ENCODE data around the gene PRX.
A peak's percentile ranks its signal among the peaks of the same experiment; 100 is the strongest.
"Not testable (repeated sequence)": the region's sequence is repeated elsewhere in the genome, so short reads cannot be mapped to it uniquely, and the experiment has no call there.

Gene PRX

DNA sequence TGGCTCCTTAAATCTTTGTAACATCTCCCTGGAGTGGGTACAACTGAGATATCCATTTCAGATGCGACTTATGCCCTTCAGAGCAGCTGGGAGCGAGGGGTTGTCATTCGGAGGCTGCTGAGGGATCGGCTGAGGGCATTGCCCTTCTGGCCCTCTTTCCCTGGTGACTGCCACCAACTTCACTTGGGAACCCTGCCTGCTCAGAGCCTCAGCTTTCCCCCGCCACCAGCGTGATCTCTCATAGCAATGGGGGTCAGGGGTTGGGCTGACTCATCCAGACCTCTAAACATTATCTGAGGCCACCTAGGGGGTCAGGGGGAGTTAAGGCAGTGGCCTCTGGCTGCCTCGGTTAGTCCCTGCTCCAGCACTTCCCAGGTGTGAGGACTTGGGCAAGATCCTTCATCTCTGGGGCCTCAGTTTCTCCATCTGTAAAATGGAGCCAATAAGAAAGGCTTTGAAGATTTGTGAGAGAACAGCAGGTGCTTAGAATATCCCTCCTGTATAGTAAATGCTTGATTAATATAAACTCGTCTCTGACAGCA is 1.1 kb downstream of the PRX start:
- DNase-seq: no peak

DNA sequence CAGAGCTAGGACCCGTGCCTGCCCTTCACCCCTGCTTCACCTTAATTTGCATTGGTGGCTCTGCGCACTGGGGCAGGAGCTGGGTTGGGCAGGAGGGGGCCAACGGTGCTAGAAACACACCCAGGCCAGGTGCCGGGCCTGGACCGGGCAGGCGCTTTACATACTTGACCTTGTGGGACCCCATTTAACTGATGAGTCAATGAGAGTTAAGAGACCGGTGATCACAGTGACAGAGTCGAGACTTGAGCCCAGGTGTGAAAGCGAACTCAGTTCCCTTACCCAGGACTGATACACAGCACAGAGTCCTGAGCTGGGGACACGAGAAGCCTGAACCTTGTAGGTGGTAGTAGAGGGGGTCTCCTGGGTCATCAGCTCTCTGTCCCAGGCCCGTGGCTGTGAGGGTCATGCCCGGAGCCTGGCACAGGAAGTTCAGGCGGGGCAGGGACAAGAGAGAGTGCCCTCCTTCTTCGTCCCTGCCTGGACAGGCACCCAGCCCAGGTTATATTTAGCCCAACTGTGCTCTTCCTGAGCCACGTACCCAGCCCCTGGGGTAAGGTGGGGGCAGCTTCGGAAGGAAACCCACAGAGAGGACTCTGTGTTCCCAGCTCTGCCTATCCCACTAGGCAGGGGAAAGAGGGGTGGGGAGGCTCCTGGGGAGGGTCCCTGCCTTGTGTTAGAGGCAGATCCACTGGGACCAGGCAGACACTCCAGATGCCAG is 1.9 kb downstream of the PRX start:
- no peak for DNase-seq

DNA sequence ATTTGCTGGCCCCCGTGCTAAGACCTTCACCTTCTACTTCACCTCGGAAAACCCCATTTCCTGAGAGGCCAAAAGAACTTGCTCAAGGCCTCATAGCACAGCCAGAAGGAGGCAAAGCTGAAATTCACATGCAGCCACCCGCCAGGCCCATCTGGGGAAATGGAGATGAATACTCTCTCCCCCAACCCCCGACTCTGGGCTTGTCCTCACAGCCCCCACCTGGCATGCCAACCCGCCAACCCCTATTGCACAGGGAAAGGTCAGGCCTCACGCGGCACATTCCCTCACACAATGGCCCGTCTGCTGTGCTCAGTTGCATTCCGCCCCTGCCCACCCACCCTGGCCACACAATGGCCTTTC is 3.2 kb downstream of the PRX start:
- no peak for DNase-seq

DNA sequence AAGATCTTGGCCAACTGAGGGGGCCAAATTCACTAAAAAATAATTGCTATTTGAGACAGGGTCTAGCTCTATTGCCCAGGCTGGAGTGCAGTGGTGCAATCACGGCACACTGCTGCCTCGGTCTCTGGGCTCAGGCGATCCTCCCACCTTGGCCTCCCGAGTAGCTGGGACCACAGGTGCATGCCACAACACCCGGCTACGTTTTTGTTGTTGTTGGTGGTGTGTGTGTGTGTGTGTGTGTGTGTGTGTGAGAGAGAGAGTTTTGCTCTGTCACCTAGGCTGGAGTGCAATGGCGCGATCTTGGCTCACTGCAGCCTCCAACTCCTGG is 4.6 kb downstream of the PRX start:
- DNase-seq: not testable (repeated sequence)

DNA sequence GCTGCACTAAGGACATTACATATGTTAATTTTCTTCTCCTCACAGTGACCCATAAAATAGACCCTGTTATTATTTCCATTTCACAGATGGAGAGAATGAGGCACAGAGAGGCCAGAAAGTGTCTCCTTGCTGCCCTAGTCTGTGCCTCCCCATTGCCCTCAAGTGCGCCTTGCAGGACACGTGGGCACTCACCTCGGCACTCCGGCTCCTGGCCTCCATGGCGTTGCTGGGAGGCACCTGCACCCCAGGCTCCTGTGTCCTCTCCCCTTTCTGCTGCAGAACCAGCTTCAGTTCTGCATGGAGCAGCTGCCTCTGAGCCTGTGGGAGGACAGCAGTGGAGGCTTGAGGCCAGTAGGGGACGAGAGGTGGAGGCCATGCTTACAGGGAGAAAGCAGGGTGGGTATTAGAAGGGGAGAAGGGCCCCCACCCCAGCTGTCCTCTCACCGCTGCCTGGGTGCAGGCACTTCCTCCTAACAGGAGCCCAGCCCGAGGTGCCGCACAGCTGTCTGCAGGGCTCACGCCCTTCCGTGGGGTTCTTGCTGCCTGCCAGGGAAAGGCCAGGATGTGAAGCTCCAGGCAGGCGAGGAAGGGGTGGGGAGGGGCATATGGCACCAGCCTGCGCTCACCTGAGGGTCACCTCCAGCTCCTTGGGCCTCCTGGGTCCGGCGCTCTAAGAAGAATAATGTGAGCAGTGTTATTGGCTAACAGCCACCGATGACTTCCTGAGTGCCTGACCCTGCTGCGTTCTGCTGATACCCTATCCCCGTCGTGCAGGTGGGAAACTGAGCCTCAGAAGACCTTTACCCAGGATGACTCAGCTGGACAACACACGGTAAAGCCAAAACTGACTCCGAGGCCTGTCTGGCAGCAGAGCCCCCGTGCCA is 5.2 kb downstream of the PRX start:
- DNase-seq: no peak

DNA sequence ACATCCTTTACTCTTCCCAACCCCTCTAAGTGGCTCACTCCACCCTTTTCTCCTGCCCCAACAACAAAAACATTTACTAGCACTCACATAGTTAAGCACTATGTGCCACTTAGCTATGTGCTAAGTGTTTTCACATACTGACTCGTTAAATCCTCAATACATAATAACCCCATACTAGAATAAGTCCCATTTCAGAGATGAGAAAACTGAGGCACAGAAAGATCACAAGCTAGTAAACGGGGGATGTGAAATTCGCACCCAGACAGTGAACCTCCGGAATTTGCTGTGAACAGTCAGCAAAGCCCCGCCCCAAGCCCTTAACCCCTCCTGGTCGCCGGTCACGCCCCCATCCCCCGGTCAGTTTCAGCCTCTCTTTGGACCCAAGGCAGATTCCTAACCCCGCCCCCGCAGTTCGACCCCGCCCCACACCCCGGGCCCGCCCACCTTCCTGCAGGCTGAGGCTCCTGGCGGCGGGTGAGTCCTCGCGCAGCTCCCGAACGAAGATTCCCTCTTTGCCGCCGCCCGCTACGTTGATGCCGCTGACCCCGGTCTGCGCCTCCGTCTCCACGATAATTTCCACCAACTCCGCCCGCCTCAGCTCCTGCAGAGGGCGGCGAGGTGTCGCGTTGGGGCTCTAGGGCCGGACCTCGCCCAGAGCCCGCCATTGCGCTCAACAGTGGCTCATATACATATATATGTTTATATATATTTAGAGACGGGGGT is 9.8 kb downstream of the PRX start:
- DNase-seq: peak; percentile 86

DNA sequence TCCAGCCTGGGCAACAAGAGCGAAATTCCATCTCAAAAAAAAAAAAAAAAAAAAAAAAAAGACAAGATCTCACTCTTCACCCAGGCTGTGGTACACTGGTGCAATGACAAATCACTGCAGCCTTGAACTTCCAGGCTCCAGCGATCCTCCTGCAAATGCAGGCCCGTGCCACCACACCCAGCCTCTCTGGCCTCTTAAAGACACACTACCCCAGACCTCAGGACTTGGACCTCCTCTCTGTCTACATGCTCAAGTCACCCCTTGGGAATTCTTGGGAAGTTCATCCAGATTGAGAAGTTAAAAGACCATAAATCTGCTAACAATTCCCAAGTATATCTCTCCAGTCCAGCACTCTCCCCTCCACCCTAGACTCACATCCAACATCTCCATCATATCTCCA is 12.6 kb downstream of the PRX start:
- DNase-seq: no peak

DNA sequence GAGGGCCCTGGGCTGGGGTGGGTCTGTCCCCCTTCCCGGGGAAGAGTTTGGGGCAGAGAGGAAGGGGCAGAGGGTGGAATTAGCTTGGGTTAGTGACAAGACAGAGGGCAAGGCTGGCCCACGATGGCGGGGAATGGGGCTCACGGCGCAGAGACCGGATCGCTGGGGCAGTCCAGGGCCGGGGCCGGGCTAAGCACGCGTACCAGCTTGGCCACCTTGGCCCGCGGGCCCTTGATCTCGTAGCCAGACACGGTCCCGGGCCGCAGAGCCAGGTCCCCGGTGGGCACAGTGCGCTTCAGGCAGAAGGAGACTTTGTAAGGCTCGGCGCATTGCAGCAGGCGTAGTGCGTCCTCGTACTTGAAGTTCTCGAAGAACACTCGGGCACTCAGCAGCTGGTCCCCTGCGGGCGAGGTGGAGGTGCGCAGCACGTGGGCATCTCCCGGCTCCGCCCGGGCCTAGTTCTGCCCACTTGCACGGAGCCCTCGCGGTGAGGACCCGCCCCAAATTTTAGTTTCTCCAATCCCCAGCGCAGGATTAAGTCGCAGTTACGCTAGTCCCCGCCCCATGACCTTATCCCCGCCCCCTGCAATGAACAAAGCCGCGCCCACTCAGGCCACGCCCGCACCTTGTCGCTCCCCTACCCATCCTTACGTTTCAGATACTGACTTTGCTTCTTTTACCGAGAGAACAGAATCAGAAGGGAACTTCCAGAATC is 14.6 kb downstream of the PRX start:
- peak; percentile 82 for DNase-seq

DNA sequence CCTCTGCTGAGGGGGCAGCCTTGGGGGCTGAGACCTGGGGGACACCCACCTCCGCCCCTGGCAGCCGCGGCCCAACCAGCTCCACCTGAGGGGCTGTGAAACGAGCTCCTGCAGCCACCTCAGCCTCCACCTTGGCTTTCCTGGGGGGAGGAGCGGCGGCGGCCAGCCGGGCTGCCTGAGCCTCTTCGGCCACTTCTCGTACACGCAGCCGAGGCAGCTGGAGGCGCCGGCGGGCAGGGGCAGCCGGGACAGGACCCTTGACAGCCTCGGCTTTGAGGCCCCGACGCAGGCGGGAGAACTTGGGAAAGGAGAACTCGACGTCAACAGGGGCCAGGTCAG is 15.6 kb downstream of the PRX start:
- DNase-seq: no peak

DNA sequence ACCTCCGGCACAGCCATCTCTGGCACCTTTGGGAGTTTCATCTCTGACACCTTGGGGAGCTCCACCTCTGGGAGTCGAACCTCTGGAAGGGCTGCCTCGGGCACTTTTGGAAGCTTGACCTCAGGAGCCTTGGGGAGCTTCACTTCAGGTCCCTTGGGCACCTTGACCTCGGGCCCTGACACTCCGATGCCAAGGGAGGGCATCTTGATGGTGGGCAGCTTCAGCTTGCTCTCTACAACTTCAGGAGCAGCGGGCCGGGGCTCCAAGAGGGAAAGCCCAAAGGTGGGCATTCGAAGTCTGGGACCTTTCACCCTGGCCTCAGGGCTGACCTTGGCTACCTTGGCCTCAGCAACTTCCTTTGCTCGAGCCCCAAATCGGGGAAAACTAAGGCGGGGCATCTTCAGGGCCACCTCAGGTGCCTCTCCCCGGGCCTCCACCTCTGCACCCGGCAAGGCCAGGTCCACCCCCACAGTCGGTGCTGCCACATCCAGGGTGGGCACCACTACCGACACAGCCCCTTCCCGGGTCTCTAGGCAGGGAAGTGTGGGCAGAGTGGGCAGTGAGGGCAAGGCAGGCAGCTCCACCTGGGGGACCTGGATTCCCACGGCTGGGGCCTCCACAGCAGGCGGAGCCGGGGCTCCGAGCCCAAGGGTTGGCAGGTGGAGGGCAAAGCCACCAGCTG is 16.2 kb downstream of the PRX start:
- DNase-seq: no peak

DNA sequence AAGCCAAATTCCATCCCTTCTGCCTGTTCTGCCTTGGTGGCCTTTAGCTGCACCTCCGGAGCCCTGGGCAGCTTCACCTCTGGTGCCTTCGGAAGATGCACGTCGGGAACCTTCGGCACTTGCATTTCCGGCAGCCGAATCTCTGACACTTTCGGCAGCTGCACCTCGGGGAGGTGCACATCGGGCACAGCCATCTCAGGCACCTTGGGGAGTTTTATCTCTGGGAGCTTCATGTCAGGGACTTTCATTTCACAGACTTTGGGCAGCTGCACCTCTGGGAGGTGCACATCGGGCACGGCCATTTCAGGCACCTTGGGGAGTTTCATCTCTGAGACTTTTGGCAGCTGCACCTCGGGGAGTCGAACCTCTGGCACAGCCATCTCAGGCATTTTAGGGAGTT is 17.2 kb downstream of the PRX start:
- no peak for DNase-seq

DNA sequence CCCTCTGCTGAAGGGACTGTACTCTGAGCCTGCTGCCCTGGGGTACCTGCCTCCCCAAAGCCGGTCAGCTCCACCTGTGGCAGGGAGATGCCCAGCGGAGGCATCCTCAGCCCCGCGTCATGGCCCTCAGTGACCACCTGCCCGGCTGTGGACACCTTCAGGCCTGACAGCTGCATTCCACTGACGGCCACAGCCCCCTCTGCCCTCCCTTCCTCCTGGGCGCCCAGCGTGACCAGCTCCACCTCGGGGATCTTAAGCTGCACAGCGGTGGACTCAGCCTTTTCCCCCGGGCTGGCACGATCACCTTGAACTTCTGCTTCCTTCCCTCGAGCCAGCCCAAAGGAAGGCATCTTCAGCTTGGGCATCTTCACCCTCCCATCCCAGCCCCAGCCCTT is 18.4 kb downstream of the PRX start:
- no peak for DNase-seq

DNA sequence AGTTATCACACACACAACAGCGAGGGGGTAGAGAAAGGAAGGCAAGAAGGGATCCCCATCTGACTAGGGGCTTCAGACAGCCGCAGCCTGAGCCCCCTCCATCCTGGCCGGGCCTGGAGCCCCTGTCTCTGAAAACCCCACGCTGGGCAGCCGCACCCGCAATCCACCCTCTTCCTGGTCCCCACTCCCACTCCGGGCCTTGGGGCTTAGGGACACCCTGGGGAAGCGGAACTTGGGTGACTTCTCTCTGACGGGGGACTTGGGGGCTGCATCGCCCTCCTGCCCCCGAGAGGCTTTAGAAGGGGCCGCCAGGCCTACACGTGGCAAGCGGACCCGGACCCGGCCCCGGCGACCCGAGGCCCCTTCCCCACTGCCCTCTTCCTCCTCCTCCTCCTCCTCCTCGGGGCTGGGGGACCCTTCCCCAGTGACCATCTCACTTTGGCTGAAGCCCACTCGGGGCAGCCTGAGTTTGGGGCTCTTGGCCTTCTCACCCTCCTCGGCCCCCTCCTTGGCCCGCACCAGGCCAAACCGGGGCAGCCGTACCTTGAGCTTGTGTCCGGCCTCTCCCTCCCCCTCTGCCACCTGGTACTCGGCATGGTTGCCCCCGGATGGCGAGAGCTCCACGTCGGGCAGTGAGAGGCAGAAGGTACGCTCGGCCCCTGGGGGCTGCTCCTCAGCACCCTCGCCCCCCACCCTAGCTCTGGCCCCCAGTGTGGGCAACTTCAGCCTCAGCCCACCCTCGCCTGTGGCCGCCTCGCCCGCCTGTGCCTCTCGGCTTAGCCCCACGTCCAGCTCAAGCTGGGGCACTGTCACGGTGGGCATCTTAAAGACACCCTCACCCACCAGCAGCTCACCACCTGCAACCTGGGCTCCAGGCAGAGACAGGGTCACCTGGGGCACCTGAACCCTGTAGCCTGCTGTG is 19.0 kb downstream of the PRX start:
- no peak for DNase-seq

DNA sequence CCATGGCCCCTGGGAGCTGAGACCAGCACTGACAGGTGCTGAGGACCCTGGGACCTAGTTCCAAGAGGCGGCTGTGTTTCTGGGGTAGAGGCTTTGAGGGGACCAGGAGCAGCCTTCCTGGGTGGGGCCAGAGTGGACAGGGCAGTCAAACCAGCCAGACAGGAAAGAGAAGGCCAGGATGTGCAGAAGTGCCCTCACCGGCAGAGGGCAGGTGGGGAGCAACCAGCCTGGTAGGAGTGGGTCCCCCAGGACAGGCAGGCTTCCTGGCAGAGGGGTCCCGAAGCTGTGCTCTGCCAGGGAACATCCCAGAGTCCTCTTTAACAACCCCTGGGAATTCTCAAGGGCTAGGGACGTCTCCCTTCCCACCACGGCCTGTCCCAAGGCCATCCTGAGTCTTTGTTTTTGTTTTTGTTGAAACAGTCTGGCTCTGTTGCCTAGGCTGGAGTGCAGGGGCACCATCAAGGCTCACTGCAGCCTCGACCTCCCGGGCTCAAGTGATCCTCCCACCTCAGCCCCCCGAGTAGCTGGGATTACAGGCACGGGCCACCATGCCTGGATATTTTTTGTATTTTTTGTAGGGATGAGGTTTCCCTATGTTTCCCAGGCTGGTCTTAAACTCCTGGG is 20.2 kb downstream of the PRX start:
- DNase-seq: no peak

DNA sequence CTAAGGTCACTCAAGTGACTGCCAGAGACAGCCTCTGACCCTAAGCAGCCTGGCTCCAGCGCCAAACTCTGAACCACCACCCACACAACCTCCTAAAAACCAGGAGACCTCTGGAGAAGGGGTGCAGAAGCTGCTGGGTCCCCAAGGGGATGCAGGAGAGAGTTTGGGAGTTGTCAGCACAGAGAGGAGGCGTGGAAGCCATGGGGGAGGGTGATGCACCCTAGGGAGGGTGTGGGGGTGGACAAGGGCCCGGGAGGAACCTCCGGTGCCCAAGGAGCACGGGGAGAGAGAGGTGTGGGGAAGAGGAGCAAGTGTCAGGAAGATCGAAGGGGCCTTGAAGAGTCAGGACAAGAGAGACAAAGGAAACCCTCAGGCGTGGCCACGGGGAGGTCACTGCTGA is 21.1 kb downstream of the PRX start:
- no peak for DNase-seq

DNA sequence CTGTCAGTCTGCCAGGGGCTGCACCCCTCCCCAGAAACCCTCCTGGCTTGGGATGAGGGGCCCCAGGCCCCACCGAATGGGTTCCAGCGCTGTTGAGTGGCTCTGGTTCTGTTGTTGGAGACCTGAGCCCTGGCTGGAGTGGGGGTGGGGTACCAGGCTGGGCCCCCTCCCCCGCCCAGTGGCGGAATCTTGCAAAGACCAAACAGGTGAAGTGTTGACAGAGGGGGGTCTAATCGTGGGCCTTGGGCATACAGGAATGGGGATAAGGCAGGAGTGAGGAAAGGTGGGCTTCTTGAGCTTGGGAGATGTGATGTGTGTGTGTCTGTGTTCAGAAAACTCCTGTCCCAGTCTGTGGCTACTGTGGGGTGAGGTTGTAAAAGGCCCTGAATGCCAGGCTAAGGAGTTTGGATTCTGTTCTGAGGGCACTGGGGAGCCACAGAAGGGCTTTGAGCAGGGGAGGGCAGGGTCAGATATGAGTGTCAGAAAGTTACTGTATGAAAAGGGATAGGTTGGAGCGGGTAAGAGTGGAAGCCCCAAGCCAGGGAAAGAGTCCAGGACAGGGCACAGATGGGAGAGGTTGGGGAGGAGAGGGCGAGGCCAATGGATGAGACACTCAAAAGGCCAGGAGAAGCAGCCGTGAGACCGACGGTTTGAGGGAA is 23.0 kb downstream of the PRX start, which contains the start of gene HIPK4:
HIPK4 (minus strand) TSS at position 98 of the 659 bp plus-strand sequence. CDS start 279 bp downstream, outside the sequence.
- no peak for DNase-seq

DNA sequence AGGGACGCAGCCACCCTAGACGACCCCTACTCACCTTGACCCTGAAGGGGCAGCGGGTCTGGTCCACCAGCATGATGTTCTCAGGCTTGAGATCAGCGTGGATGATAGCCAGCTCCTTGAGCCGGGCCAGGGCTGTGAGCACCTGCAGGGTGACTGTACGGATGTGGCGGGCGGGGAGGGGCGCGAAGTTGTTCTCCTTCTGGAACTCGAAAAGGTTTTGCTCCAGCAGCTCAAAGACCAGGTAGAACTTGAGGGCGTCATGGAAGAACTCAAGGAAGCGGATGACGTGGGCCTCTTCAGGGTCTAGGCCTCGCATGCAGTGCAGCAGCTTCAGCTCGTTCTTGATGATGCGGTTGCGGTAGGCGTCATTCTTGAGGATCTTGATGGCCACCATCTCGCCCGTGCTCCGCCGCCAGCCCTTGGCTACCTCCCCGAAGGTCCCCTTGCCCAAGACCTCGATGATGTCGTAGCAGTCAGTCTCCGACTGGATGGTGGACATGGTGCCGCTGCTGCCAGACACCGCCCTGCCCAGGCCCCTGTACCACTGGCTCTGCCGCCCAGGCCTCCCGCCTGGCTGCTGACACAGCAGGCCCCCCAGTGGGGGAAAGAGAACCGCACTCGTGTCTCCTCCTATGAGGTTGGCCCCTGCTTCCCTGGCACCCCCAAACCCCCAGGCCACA is 23.6 kb downstream of the PRX start:
- no peak for DNase-seq

DNA sequence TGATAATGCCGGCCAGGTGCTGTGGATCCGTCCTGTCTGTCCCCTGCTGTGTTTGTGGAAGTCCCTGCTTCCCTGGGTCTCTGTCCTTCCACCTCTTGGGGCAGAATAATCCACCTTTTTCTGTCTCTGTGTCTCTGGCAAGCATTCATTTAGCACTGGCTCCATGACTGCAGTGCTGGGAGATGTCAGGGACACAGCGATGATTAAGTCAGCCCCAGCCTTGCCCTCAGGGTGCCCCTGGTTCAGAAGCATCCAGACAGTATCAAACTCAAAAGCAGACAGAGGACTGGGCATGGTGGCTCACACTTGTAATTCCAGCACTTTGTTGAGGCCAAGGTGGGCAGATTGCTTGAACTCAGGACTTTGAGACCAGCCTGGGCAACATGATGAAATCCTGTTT is 24.7 kb downstream of the PRX start:
- no peak for DNase-seq

DNA sequence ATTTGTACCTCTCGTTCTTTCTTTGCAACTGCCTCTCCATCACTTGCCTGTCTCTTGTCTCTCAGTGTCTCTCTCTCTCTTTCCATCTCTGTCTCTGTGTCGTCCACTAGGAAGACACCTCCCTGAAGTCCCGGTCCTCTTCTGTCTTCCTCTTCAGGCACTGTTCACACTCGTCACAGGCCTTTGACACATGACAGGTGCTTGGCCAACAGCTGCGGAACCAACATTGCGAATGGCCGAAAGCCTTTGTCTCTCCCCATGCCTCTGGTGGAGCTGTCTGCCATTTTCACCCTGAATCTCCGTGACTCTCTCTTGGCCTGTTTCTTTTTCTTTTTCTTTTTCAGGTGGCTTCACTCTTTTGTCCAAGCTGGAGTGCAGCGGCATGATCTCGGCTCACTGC is 26.0 kb downstream of the PRX start:
- no peak for DNase-seq

Measured in CD4-positive, alpha-beta T cell treated with Interleukin-21 for 1 hour (primary cell).